OCI-LY1 (cell line): Measurements from ENCODE around the gene ITPK1.

Experiments
- H2AFZ ChIP-seq: fragments of 200-600 bp; sonication (generic), shearing (Covaris generic); 2 replicates; pipeline ENCODE4 v1.6.0; 2014; ENCODE audit warnings: antibody characterized with exemption, mild to moderate bottlenecking, low read length
- H3F3A ChIP-seq: fragments of 200-600 bp; sonication (generic), shearing (Covaris generic); 2 replicates; pipeline ENCODE4 v1.6.0; 2014; ENCODE audit warnings: mild to moderate bottlenecking, antibody characterized with exemption, low read length, moderate library complexity; ENCODE audit not compliant: insufficient read depth
- H3K27ac ChIP-seq: fragments of 200-600 bp; sonication (generic); 2 replicates; pipeline ENCODE4 v1.5.1; 2014; ENCODE audit warnings: low read length, mixed run types, mild to moderate bottlenecking, low read depth; ENCODE audit not compliant: poor library complexity, severe bottlenecking
- H3K27me3 ChIP-seq: fragments of 200-600 bp; sonication (generic); 2 replicates; pipeline ENCODE4 v1.6.0; 2014; ENCODE audit warnings: antibody characterized with exemption, mild to moderate bottlenecking, low read length, moderate library complexity; ENCODE audit not compliant: insufficient read depth
- H3K36me3 ChIP-seq: fragments of 200-600 bp; sonication (generic); 2 replicates; pipeline ENCODE4 v1.6.1; 2014; ENCODE audit warnings: mild to moderate bottlenecking, antibody characterized with exemption, low read length, moderate library complexity, mixed read lengths; ENCODE audit not compliant: insufficient read depth
- H3K4me1 ChIP-seq: fragments of 200-600 bp; sonication (generic); 2 replicates; pipeline ENCODE4 v1.5.1; 2014; ENCODE audit warnings: mild to moderate bottlenecking, low read length, moderate library complexity; ENCODE audit not compliant: insufficient read depth, severe bottlenecking
- H3K4me2 ChIP-seq: fragments of 200-600 bp; sonication (generic), shearing (Covaris generic); 2 replicates; pipeline ENCODE4 v1.6.1; 2014; ENCODE audit warnings: low read length
- H3K4me3 ChIP-seq: fragments of 200-600 bp; sonication (generic); 2 replicates; pipeline ENCODE4 v1.5.1; 2014; ENCODE audit warnings: low read length, low read depth, mild to moderate bottlenecking, mixed read lengths; ENCODE audit not compliant: poor library complexity, severe bottlenecking
- H3K79me2 ChIP-seq: fragments of 200-600 bp; shearing (Covaris generic); 2 replicates; pipeline ENCODE4 v1.6.1; 2016; ENCODE audit warnings: mixed run types, low read length, mixed read lengths; ENCODE audit not compliant: insufficient read depth
- H3K9ac ChIP-seq: fragments of 200-600 bp; sonication (generic), shearing (Covaris generic); 2 replicates; pipeline ENCODE4 v1.6.1; 2014; ENCODE audit warnings: mild to moderate bottlenecking, low read length, mixed read lengths
- H3K9me2 ChIP-seq: fragments of 200-600 bp; sonication (generic), shearing (Covaris generic); 2 replicates; pipeline ENCODE4 v1.6.1; 2014; ENCODE audit warnings: low read depth, mild to moderate bottlenecking, low read length, mixed read lengths
- H3K9me3 ChIP-seq: fragments of 200-600 bp; shearing (Covaris generic); 2 replicates; pipeline ENCODE4 v1.6.1; 2014; ENCODE audit warnings: low read length, mixed read lengths
- H4K20me1 ChIP-seq: fragments of 200-600 bp; sonication (generic), shearing (Covaris generic); 2 replicates; pipeline ENCODE4 v1.6.0; 2016; ENCODE audit warnings: mild to moderate bottlenecking, low read length; ENCODE audit not compliant: insufficient read depth
- CTCF ChIP-seq: fragments of 200-600 bp; sonication (generic), shearing (Covaris generic); IDR thresholded peaks from 2 replicates; pipeline ENCODE4 v1.5.1; 2017; ENCODE audit warnings: mild to moderate bottlenecking, antibody characterized with exemption, low read length, moderate library complexity, mixed read lengths
- EZH2 ChIP-seq: fragments of 200-600 bp; sonication (generic), shearing (Covaris generic); IDR thresholded peaks from 2 replicates; pipeline ENCODE4 v1.8.0; 2017; ENCODE audit warnings: borderline replicate concordance, mixed run types, mild to moderate bottlenecking, antibody characterized with exemption, low read length, moderate library complexity, mixed read lengths

Gene ITPK1

GRCh38 chr14:93076755-93077154 is 39.0 kb downstream of the ITPK1 start:
- Histone ChIP-seq H3K36me3 (no peaks in the 10 kb centered on the region), H3K27ac (no peak overlapping the region), H3F3A (no peaks in the 10 kb centered on the region), H3K79me2 (no peaks in the 10 kb centered on the region), H3K9me2 (no peaks in the 10 kb centered on the region), H4K20me1 (no peaks in the 10 kb centered on the region), H3K9me3 (no peaks in the 10 kb centered on the region), H2AFZ (no peak overlapping the region), H3K9ac (no peak overlapping the region), H3K4me1 (no peaks in the 10 kb centered on the region), H3K27me3 (no peaks in the 10 kb centered on the region), H3K4me3 (no peak overlapping the region), H3K4me2 (no peak overlapping the region)
- TF ChIP-seq EZH2 (no peak), CTCF (no peak)

DNA sequence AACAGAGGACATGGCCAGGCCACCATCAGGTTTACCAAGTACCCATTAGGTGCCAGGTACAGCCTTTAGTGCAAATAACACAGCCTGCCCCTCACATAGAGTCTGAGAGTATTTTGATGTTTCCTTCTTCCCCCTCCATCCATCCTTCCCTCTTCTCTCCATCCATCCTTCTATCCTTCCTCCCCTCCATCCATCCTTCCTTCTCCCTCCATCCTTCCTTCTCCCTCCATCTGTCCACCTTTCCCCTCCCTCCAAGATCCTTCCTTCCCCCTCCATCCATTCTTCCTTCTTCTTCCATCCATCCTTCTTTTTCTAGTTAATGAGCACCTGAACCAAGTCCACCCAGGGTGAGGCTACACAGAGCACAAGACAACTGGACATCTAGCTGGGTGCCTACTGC is 39.8 kb downstream of the ITPK1 start:
- TF ChIP-seq CTCF (no peak), EZH2 (no peak)
- Histone ChIP-seq H3K27ac (no peak overlapping the region), H2AFZ (no peak overlapping the region), H3F3A (no peaks in the 10 kb centered on the region), H3K27me3 (no peaks in the 10 kb centered on the region), H3K36me3 (no peaks in the 10 kb centered on the region), H3K9me2 (no peaks in the 10 kb centered on the region), H3K9ac (no peak overlapping the region), H3K4me3 (no peak overlapping the region), H3K4me1 (no peaks in the 10 kb centered on the region), H3K4me2 (no peak overlapping the region), H3K79me2 (no peaks in the 10 kb centered on the region), H3K9me3 (no peaks in the 10 kb centered on the region), H4K20me1 (no peaks in the 10 kb centered on the region)

GRCh38 chr14:93073910-93074769 is 41.6 kb downstream of the ITPK1 start:
- no peak overlapping the region for H3K4me3 ChIP-seq
- no peak overlapping the region for H3K27ac ChIP-seq

More at GRCh38 chr14:93073910-93074769, 41.6 kb downstream of the ITPK1 start:
- TF ChIP-seq EZH2 (no peak), CTCF (no peak)
- no peaks in the 10 kb centered on the region for H4K20me1 ChIP-seq
- H3K4me1 ChIP-seq: no peaks in the 10 kb centered on the region
- H3K9me3 ChIP-seq: no peaks in the 10 kb centered on the region
- no peaks in the 10 kb centered on the region for H3K9me2 ChIP-seq
- H3K4me2 ChIP-seq: no peak overlapping the region
- H2AFZ ChIP-seq: no peak overlapping the region
- H3K36me3 ChIP-seq: no peaks in the 10 kb centered on the region
- no peaks in the 10 kb centered on the region for H3K79me2 ChIP-seq
- no peaks in the 10 kb centered on the region for H3F3A ChIP-seq
- H3K27me3 ChIP-seq: no peaks in the 10 kb centered on the region
- no peak overlapping the region for H3K9ac ChIP-seq
